GM18511 (cell line): ENCODE measurements around the gene STT3A.

Experiments used
- ATAC-seq: cut with Tn5 transposase; IDR thresholded peaks from one replicate; pipeline ENCODE4 v1.9.1; 2021; ENCODE audit warnings: mild to moderate bottlenecking, moderate library complexity; ENCODE audit not compliant: unreplicated experiment

STT3A gene

DNA sequence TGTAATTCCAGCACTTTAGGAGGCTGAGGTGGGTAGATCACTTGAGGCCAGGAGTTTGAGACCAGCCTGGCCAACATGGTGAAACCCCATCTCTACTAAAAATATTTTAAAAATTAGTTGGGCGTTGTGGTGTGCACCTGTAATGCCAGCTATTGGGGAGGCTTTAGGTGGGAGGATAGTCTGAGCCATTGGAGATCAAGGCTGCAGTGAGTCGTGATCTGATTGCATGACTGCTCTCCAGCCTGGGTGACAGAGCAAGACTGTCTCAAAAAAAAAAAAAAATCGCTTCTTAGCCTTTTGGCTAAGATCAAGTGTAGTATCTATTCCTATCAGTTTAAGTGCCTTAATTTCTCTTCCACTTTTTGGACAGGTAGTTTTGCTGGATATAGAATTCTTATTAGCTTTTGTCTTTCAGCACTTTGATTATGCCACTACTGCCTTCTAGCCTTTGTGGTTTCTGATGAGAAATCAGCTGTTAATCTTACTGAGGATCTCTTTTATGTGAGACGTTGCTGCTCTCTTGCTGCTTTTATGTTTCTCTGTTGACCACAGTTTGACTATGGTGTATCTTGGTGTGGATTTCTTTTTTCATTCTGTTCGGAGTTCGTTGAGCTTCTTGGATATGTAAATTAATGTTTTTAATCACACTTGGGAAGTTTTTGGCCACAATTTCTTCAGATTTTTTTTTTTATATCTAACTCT lies 57.0 kb downstream of the STT3A start:
- no peak for ATAC-seq

DNA sequence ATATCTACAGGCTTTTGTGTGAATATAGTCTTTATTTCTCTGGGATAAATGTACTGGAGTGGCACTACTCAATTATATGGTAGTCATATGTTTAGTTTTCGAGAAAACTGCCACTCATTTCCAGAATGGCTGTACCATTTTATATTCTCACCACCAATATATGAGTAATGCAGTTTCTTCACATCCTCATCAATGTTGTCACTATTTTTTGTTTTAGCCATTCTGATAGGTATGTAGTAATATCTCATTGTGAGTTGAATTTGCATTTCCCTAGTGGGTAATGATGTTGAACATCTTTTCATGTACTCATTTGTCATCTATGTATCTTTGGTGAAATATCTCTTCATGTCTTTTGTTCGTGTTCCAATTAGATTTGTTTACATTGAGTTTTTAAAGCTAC lies 70.0 kb downstream of the STT3A start:
- ATAC-seq = no peak

DNA sequence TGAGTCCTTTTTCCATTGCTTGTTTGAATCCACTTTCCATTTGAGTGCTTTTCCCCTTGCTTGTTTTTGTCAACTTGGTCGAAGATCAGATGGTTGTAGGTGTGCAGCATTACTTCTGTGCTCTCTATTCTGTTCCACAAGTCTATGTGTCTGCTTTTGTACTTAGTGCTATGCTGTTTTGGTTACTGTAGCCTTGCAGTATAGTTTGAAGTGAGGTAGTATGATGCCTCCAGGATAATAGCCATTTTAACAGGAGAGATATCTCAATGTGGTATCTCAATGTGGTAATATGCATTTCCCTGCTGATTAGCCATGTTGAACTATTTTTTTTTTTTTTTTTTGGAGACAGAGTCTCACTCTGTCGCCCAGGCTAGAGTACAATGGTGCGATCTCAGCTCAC lies 71.3 kb downstream of the STT3A start:
- ATAC-seq = no peak

DNA sequence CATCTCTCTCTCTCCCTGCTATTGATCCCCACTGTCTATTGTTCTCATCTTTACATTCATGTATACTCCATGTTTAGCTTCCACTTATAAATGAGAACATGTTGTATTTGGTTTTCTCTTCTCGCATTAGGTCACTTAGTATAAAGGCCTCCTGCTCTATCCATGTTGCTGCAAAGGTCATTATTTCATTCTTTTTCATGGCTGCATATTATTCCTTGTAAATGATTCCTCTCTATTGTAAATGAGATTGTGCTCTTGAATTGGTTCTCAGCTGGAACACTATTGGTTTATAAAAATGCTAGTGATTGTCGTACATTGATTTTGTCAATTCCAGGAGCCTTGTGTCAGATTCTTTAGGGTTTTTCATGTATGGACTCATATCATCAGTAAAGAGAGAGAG lies 74.5 kb downstream of the STT3A start:
- no peak for ATAC-seq

DNA sequence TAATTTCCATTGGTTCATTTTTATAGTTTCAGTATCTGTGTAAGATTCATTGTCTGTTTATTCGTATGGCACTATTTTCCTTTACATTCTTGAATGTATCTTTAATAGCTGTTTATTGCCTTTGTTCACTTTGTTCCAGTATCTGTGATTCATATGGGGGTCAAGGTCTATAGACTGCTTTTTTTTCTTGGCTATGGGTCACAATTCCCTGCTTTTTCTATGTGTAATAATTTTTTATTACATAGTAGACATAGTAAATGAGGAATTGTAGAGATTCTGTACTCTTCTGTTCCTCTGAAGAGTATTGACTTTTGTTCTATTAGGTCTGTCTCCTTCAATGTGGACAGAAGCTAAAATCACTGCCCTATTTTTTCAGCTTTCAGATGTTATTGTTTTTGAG lies 77.5 kb downstream of the STT3A start:
- ATAC-seq = no peak

DNA sequence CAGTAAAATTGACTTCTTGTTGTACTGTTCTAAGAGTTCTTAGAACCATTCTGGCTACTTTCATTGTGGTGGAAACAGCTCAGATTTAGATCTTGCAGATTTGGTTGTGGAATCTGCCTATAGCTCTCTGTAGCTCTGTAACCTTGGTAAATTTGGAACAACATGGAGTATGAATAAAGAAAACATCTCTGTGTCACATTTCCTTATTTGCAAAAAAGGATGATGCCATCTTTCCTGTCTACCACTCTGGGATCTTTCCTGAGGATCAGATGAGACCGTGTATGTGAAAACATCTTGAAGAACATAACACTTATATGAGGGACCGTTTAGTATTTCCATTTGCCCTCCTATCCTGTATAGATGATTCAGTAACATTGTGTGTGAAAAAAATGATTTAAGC lies 78.9 kb downstream of the STT3A start:
- no peak for ATAC-seq
